ENCODE data around the gene HOMER2.

GRCh38 chr15:82810890-82811426 lies 141.6 kb downstream of the HOMER2 start:
- no peak for TF ChIP-seq CTCF (conservative IDR thresholded peaks at IDR 0.05; ENCODE audit: low read depth in 2 of 2)
- no peak for TF ChIP-seq EZH2phosphoT487 (IDR thresholded peaks at IDR 0.05; ENCODE audit: unreplicated experiment)
- no peak for TF ChIP-seq POLR2AphosphoS5 (IDR thresholded peaks at IDR 0.05; ENCODE audit: low read depth)
- no peak for TF ChIP-seq REST (IDR thresholded peaks at IDR 0.05; ENCODE audit: unreplicated experiment)
- TF ChIP-seq STAT1 (IDR thresholded peaks at IDR 0.05; ENCODE audit: unreplicated experiment), result no peak
- TF ChIP-seq EZH2 (IDR thresholded peaks at IDR 0.05; ENCODE audit: low read depth, unreplicated experiment), result no peak
- no peak for TF ChIP-seq JUNB (IDR thresholded peaks at IDR 0.05; ENCODE audit: unreplicated experiment)

Data from GM23338 (cell line).